RWPE2 (cell line): ENCODE data around the gene RPS6KA5.
"Not testable (repeated sequence)": the region's sequence is repeated elsewhere in the genome, so short reads cannot be mapped to it uniquely, and the experiment has no call there.

Experiments used
- ATAC-seq: fragments of 200-7000 bp; cut with Tn5 transposase; 3 replicates; pipeline ENCODE4 v1.9.1; 2021; ENCODE audit warnings: low read depth
- DNase-seq: peaks from one replicate; pipeline ENCODE4 v3.0.0-alpha.2; 2020; ENCODE audit warnings: low spot score
- H3K27ac ChIP-seq: fragments of 450-650 bp; 2 replicates; pipeline ENCODE4 v1.5.1; 2017; ENCODE audit warnings: mild to moderate bottlenecking; ENCODE audit not compliant: poor library complexity, severe bottlenecking
- H3K27me3 ChIP-seq: fragments of 250-450 bp; sonication (Bioruptor Pico); 2 replicates; pipeline ENCODE4 v1.5.1; 2021; ENCODE audit warnings: mild to moderate bottlenecking, moderate library complexity; ENCODE audit not compliant: insufficient read depth, poor library complexity, severe bottlenecking
- H3K36me3 ChIP-seq: fragments of 250-450 bp; sonication (Bioruptor Pico); 2 replicates; pipeline ENCODE4 v1.5.1; 2020; ENCODE audit warnings: low read depth, mild to moderate bottlenecking, moderate library complexity
- H3K4me1 ChIP-seq: fragments of 250-450 bp; sonication (Bioruptor Pico); 2 replicates; pipeline ENCODE4 v1.5.1; 2021; ENCODE audit warnings: mild to moderate bottlenecking, moderate library complexity; ENCODE audit not compliant: insufficient read depth, poor library complexity, severe bottlenecking
- H3K4me3 ChIP-seq: fragments of 250-450 bp; sonication (Bioruptor Pico); 2 replicates; pipeline ENCODE4 v1.5.1; 2021; ENCODE audit warnings: mild to moderate bottlenecking, moderate library complexity; ENCODE audit not compliant: severe bottlenecking
- H3K9me3 ChIP-seq: fragments of 250-450 bp; sonication (Bioruptor Pico); 2 replicates; pipeline ENCODE4 v1.5.1; 2021; ENCODE audit warnings: mild to moderate bottlenecking, moderate library complexity; ENCODE audit not compliant: severe bottlenecking
- CTCF ChIP-seq: fragments of 450-650 bp; IDR thresholded peaks from one replicate; pipeline ENCODE4 v1.5.1; 2017; ENCODE audit warnings: mild to moderate bottlenecking, moderate library complexity; ENCODE audit not compliant: poor library complexity, severe bottlenecking

The RPS6KA5 gene

GRCh38 chr14:91089958-91090535, 29.6 kb upstream of the RPS6KA5 start:
- no peak for DNase-seq
- Histone ChIP-seq H3K4me3 (no peak overlapping the region), H3K27ac (no peak overlapping the region), H3K9me3 (no peaks in the 10 kb centered on the region), H3K4me1 (peaks cover 13% of the 10 kb centered on the region), H3K36me3 (no peaks in the 10 kb centered on the region), H3K27me3 (no peaks in the 10 kb centered on the region)
- ATAC-seq: no peak
- no peak for TF ChIP-seq CTCF

GRCh38 chr14:91088585-91089235, 28.3 kb upstream of the RPS6KA5 start:
- ATAC-seq (no peak), DNase-seq (no peak)
- no peak overlapping the region for H3K27ac ChIP-seq
- TF ChIP-seq CTCF: no peak
- H3K9me3 ChIP-seq: no peaks in the 10 kb centered on the region
- H3K4me3 ChIP-seq: no peak overlapping the region
- H3K4me1 ChIP-seq: peaks cover 13% of the 10 kb centered on the region
- H3K27me3 ChIP-seq: no peaks in the 10 kb centered on the region
- no peaks in the 10 kb centered on the region for H3K36me3 ChIP-seq

GRCh38 chr14:91087470-91087869, 27.0 kb upstream of the RPS6KA5 start:
- H3K27me3 ChIP-seq, H3K36me3 ChIP-seq, H3K9me3 ChIP-seq, H3K4me3 ChIP-seq, DNase-seq: not testable (repeated sequence)
- Histone ChIP-seq H3K27ac (peak overlapping the region; percentile 63), H3K4me1 (peaks cover 13% of the 10 kb centered on the region)
- ATAC-seq: peak; percentile 32; the same call in 2 of the 3 replicates

GRCh38 chr14:91084516-91084915, 24.1 kb upstream of the RPS6KA5 start:
- no peak for DNase-seq
- no peak for TF ChIP-seq CTCF
- Histone ChIP-seq H3K36me3 (no peaks in the 10 kb centered on the region), H3K4me1 (peaks cover 13% of the 10 kb centered on the region), H3K27me3 (no peaks in the 10 kb centered on the region), H3K9me3 (no peaks in the 10 kb centered on the region), H3K4me3 (no peak overlapping the region), H3K27ac (no peak overlapping the region)
- ATAC-seq: no peak

GRCh38 chr14:91082282-91082681, 21.8 kb upstream of the RPS6KA5 start:
- H3K36me3 ChIP-seq: no peaks in the 10 kb centered on the region
- TF ChIP-seq CTCF: no peak
- no peak overlapping the region for H3K27ac ChIP-seq
- peaks cover 7% of the 10 kb centered on the region for H3K4me1 ChIP-seq
- no peak overlapping the region for H3K4me3 ChIP-seq
- ATAC-seq (no peak), DNase-seq (no peak)
- H3K27me3 ChIP-seq: no peaks in the 10 kb centered on the region
- H3K9me3 ChIP-seq: no peaks in the 10 kb centered on the region
